Measurements from ENCODE around the gene KCNJ4. TPM values are rescaled to one million over a fixed set of nuclear protein-coding genes. Genes with fewer than 3 reads are reported as not detected.
"Not testable (repeated sequence)": the region's sequence is repeated elsewhere in the genome, so short reads cannot be mapped to it uniquely, and the experiment has no call there.

KCNJ4 gene
- total RNA-seq, 4 donors from 2014 or later: not detected

DNA sequence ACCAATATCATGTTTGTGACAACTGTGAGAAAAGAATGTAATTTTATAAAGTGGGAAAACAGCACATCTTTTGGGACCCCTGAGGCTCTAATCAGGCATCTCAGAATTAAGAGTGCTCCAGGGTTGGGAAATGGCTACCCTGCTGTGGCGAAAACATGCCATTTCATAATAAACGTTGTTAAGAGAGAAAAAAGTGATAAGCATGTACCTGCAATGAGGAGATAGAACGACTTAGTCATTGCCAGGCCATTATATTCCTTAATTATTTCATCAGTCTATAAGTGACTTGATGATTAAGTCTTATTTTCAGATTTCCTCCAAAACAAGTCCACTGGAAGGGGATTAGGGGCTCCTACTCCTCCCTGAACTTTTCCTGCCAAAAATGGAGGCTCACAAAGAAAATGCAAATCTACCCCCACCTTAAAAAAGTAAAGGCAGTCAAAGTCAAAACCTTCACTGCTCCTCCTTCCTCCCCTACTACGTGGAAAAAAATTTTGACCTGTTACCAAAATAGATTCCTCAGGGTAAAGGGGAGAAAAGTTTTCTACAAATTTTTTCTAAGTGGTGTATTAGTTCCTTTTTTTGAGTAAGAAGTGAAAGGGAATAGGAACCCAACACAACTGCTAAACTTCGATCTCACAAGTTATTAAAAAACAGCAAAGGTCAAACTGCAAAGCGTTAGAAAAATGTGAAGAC lies 59.9 kb downstream of the KCNJ4 start:
- WGBS: 56% methylated on average over 6 of the region's 6 CpGs
- H3K27me3 ChIP-seq; H3K9me3 ChIP-seq; DNase-seq (ENCODE audit: extremely low spot score); H3K4me3 ChIP-seq; H3K36me3 ChIP-seq: not testable (repeated sequence)
- Histone ChIP-seq H3K4me1 (peaks cover 34 to 53% (median 38%) of the 10 kb centered on the region in 4 donors), H3K27ac (replicated peaks in 1 of 4) (peak overlapping the region; percentile 18 to 97 (median 75))
- intact Hi-C loops (cut with DNase I): loop anchor here (10.0 kb wide), 1 partner anchor 110 kb away; the partner anchor contains the start of gene DDX17

GRCh38 chr22:38389428-38389818 lies 65.6 kb downstream of the KCNJ4 start:
- intact Hi-C loops (cut with DNase I); H3K36me3 ChIP-seq; DNase-seq (ENCODE audit: extremely low spot score); H3K9me3 ChIP-seq; H3K27me3 ChIP-seq; H3K4me3 ChIP-seq; H3K27ac ChIP-seq (replicated peaks in 1 of 4): not testable (repeated sequence)
- peaks cover 10 to 40% (median 19%) of the 10 kb centered on the region in 4 donors for H3K4me1 ChIP-seq
- 91% methylated on average over 4 of the region's 4 CpGs for WGBS

- Histone ChIP-seq H3K27ac (replicated peaks in 1 of 4) (peak overlapping the region in 1 of 4 donors; percentile 6), H3K4me1 (peaks cover 10 to 34% (median 14%) of the 10 kb centered on the region in 4 donors)
- H3K4me3 ChIP-seq; intact Hi-C loops (cut with DNase I); DNase-seq (ENCODE audit: extremely low spot score); H3K27me3 ChIP-seq; H3K36me3 ChIP-seq; H3K9me3 ChIP-seq: not testable (repeated sequence)
- WGBS: 85% methylated on average over 6 of the region's 6 CpGs
These were observed 66.2 kb downstream of the KCNJ4 start for GRCh38 chr22:38388506-38389427.

- DNase-seq (ENCODE audit: extremely low spot score); intact Hi-C loops (cut with DNase I); H3K9me3 ChIP-seq; H3K36me3 ChIP-seq; H3K27me3 ChIP-seq: not testable (repeated sequence)
- Histone ChIP-seq H3K4me1 (peaks cover 6 to 21% (median 14%) of the 10 kb centered on the region in 4 donors), H3K27ac (replicated peaks in 1 of 4) (peak overlapping the region; percentile 36 to 51 (median 46)), H3K4me3 (peak overlapping the region in 1 of 4 donors; percentile 17)
- 49% methylated on average over 5 of the region's 5 CpGs for WGBS
These were observed 68.1 kb downstream of the KCNJ4 start for GRCh38 chr22:38386918-38387317.

- Histone ChIP-seq H3K4me1 (peaks cover 0 to 7% (median 0%) of the 10 kb centered on the region in 4 donors), H3K27ac (replicated peaks in 1 of 4) (no peak overlapping the region), H3K27me3 (no peaks in the 10 kb centered on the region), H3K36me3 (peaks cover 0 to 20% (median 7%) of the 10 kb centered on the region in 4 donors), H3K9me3 (no peaks in the 10 kb centered on the region), H3K4me3 (no peak overlapping the region)
- 89% methylated on average over 2 of the region's 2 CpGs for WGBS
- DNase-seq (ENCODE audit: extremely low spot score): no peak
- intact Hi-C loops (cut with DNase I): no loop called here
- TF ChIP-seq, protein P1, sequence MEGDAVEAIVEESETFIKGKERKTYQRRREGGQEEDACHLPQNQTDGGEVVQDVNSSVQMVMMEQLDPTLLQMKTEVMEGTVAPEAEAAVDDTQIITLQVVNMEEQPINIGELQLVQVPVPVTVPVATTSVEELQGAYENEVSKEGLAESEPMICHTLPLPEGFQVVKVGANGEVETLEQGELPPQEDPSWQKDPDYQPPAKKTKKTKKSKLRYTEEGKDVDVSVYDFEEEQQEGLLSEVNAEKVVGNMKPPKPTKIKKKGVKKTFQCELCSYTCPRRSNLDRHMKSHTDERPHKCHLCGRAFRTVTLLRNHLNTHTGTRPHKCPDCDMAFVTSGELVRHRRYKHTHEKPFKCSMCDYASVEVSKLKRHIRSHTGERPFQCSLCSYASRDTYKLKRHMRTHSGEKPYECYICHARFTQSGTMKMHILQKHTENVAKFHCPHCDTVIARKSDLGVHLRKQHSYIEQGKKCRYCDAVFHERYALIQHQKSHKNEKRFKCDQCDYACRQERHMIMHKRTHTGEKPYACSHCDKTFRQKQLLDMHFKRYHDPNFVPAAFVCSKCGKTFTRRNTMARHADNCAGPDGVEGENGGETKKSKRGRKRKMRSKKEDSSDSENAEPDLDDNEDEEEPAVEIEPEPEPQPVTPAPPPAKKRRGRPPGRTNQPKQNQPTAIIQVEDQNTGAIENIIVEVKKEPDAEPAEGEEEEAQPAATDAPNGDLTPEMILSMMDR (IDR thresholded peaks at IDR 0.05): no peak
- TF ChIP-seq POLR2AphosphoS5 (IDR thresholded peaks at IDR 0.05): no peak
These were observed 71.6 kb downstream of the KCNJ4 start for GRCh38 chr22:38383417-38383816.

GRCh38 chr22:38381371-38381770 lies 73.6 kb downstream of the KCNJ4 start:
- H3K27ac ChIP-seq (replicated peaks in 1 of 4); H3K9me3 ChIP-seq; H3K27me3 ChIP-seq; DNase-seq (ENCODE audit: extremely low spot score); H3K4me3 ChIP-seq; H3K4me1 ChIP-seq; intact Hi-C loops (cut with DNase I): not testable (repeated sequence)
- 55% methylated on average over 3 of the region's 3 CpGs for WGBS
- peaks cover 0 to 26% (median 12%) of the 10 kb centered on the region in 4 donors for H3K36me3 ChIP-seq

Other genes starting within 250 kb of the KCNJ4 start
- gene TMEM184B, start 182.2 kb downstream of the KCNJ4 start, total RNA-seq: 100 to 1,000 TPM in 1 of 4 donors, 10 to 100 TPM in 3; 39.4 to 108 (median 75.3) TPM
- 100 to 1,000 TPM in 1 of 4 donors, 10 to 100 TPM in 3; 67.9 to 102 (median 91.7) TPM for gene CSNK1E, start 137.8 kb downstream of the KCNJ4 start, total RNA-seq
- gene KDELR3, start 12.9 kb upstream of the KCNJ4 start, total RNA-seq: 10 to 100 TPM in 1 of 4 donors, 1 to 10 TPM in 3; 3.5 to 12.9 (median 7.0) TPM
- 1,000 to 10,000 TPM in 1 of 4 donors, 100 to 1,000 TPM in 3; 327 to 1,333 (median 592) TPM for gene DDX17, start 51.1 kb upstream of the KCNJ4 start, total RNA-seq
- 1 to 10 TPM; 1.3 to 6.5 (median 1.6) TPM for gene DMC1, start 115.0 kb upstream of the KCNJ4 start, total RNA-seq
- gene FAM227A, start 201.2 kb upstream of the KCNJ4 start, total RNA-seq: 1 to 10 TPM in 1 of 4 donors, under 1 TPM in 3; 0.33 to 2.9 (median 0.86) TPM
- gene CBY1, start 201.4 kb upstream of the KCNJ4 start, total RNA-seq: 10 to 100 TPM; 25.2 to 36.9 (median 33.9) TPM
- 10 to 100 TPM; 25.7 to 36.8 (median 32.2) TPM for gene TOMM22, start 226.8 kb upstream of the KCNJ4 start, total RNA-seq
- gene JOSD1, start 245.7 kb upstream of the KCNJ4 start, total RNA-seq: 10 to 100 TPM; 49.4 to 76.9 (median 59.4) TPM

Measured in esophagus muscularis mucosa (tissue), 4 donors.